Stimulated activated CD4-positive, alpha-beta T cell treated with anti-CD3 and anti-CD28 coated beads, Interleukin-1b, Interleukin-23, amount 100 ng/mL, for 4 hours (primary cell): Measurements from ENCODE around the gene NACA2.
A peak's percentile ranks its signal among the peaks of the same experiment; 100 is the strongest.
"Not testable (repeated sequence)": the region's sequence is repeated elsewhere in the genome, so short reads cannot be mapped to it uniquely, and the experiment has no call there.

Source experiments
- DNase-seq, 2 donors: peaks; one replicate each; pipeline ENCODE4 v3.0.0-alpha.2; 2020; ENCODE audit warnings: low read depth in 2 of 2

NACA2 gene

DNA sequence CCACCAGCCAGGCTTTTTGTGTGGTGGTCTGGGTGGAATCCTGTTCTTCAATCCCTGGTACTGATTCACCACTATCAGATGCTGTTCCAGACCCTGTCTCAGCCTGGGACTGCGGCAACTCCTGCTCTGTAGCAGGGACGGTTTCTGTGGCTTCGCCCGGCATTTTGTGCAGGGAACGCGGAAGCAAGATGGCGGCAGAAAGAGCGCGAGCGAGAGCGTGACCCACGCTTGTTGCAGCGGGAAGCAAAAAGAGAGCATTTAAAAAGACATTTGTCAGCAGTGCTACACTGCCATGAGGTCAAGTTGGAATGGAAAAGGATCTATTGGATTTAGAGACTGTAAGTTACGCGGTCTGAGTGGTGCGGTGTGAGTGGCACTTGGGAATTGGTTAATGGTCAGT lies at the start of gene NACA2:
Gene NACA2, minus strand, starts transcription at position 202 of the 400 bp plus-strand sequence. Its CDS starts 39 bp downstream, at position 163.
- no peak for DNase-seq

- no peak for DNase-seq
Measured at GRCh38 chr17:61639818-61640217, 48.8 kb upstream of the NACA2 start.

- DNase-seq = no peak
Measured at GRCh38 chr17:61638087-61638486, 47.1 kb upstream of the NACA2 start.

DNA sequence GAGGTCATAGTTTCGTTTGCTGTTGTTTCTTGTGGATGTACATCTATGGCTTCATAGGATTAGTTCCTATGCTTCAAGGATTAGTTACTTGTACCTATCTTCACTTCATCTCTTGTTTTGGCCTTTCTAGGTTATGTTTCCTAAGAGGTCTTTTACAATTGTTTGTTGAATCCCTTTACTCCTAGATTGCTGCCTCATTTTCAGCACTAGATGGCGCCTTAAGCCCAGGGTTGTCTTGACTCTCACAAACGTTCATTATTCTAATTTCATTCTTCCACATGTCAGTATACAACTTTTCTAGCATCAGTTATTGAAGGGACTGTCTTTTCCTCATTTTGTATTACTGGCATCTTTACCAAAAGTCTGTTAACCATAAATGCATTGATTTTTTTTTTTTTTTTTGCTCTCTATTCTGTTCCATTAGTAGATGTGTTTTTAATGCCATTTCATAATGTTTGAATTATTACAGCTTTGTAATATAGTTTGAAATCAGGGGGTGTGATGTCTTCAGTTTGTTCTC lies 45.0 kb upstream of the NACA2 start:
- DNase-seq = peak in 1 of 2 donors; percentile 27

DNA sequence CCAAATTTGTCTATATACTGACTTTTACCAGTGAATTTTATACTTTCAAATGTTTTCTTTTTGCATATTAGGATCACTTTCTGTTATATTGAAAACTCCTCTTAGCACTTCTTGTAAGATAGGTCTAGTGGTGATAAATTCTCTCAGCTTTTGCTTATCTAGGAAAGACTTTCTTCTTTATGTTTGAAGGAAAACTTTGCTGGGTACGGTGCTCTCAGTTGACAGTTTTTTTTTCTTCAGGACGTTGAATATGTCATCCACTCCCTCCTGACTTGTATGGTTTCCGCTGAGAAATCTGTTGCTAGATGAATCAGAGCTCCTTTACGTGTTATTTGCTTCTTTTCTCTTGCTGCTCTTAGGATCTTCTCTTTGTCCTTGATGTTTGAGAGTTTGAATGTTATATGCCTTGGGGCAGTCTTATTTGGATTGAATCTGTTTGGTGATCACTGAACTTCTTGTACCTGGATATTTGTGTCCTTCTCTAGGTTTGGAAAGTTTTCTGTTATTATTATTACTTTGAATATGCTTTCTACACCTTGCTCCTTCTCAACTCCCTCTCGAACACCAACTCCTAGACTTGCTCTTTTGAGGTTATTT lies 44.0 kb upstream of the NACA2 start:
- no peak for DNase-seq

DNA sequence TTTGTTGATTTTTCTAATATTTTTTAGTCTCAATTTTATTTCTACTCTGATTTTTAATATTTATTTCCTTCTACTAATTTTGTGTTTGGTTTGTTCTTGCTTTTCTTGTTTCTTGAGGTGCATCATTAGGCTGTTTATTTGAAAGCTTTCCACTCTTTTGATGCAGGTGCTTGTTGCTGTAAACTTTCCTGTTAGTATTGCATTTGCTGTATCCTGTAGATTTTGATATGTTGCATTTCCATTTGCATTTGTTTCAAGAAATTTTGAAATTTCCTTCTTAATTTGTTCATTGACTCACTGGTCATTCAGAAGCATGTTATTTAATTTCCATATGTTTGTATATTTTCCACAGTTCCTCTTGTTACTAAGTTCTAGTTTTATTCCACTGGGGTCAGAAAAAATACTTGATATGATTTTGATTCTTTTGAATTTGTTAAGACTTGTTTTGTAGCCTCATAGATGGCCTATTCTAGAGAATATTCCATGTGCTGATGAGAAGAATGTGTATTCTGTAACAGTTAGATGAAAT lies 43.1 kb upstream of the NACA2 start:
- DNase-seq = no peak

DNA sequence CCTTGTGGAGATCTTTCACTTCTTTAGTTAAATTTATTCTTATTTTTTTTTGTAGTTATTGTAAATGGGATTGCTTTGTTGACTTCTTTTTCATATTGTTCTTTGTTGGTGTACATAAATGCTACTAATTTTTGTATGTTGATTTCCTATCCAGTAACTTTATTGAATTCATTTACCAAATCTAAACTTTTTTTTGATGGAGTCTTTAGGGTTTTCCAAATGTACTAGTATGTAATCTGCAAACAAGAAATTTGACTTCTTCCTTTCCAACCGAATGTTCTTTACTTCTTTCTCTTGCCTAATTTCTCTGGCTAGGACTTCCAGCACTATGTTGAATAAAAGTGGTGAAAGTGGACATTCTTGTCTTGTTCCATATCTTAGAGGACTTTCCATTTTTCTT lies 41.8 kb upstream of the NACA2 start:
- no peak for DNase-seq

DNA sequence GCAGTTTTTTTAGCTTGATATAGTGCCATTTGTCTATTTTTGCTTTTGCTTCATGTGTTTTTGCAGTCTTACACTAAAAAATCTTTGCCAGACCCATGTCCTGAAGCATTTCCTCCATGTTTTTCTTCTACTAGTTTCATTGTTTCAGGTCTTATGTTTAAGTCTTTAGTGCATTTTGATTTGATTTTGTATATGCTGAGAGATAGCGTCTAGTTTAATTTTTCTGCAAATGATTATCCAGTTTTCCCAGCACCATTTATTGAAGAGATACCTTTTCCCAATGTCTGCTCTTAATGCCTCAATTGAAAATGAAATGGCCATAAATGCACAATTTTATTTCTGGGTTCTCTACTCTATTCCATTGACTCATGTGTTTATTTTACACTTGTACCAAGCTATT lies 40.8 kb upstream of the NACA2 start:
- no peak for DNase-seq

DNA sequence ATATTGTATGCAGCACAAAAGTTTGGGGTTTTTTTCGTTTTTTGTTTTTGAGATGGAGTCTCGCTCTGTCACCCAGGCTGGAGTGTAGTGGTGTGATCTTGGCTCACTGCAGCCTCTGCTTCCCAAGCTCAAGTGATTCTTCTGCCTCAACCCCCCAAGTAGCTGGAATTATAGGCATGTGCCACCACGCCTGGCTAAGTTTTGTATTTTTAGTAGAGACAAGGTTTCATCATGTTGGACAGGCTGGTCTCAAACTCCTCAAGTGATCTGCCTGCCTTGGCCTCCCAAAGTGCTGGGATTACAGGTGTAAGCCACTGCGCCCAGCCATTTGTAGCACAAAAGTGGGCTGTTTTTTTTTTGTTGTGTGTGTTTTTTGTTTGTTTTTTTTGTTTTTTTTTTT lies 37.1 kb upstream of the NACA2 start:
- DNase-seq = not testable (repeated sequence)

GRCh38 chr17:61627658-61628057 lies 36.6 kb upstream of the NACA2 start:
- DNase-seq = no peak

- no peak for DNase-seq
Measured at GRCh38 chr17:61627125-61627524, 36.1 kb upstream of the NACA2 start.

DNA sequence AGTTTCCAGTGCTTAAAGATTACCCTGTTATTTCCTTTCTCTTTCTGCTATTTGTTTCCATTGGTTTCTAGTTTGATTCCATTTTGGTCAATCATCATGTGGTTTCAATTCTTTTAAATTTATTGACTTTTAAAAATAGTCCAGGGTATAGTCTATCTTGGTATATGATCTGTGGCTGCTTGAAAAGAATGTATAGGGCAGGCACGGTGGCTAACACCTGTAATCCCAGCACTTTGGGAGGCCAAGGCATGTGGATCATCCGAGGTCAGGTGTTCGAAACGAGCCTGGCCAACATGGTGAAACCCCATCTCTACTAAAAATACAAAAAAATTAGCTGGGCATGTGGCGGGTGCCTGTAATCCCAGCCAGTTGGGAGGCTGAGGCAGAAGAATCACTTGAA lies 34.5 kb upstream of the NACA2 start:
- DNase-seq = no peak

DNA sequence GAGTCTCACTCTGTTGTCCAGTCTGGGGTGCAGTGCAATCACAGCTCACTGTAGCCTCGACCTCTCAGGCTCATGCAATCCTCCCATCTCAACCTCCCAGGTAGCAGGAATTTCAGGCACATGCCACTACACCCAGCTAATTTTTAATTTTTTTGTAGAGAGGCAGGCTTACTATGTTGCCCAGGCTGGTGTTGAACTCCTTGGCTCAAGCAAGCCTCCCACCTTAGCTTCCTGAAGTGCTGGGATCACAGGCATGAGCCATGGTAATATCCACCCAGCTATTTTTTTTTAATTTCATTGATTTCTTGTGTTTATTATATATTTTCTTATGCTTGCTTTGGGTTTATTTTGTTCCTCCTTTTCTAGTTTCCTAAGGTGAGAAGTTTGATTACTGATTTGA lies 33.9 kb upstream of the NACA2 start:
- DNase-seq = no peak

- no peak for DNase-seq
Measured at GRCh38 chr17:61621317-61621716, 30.3 kb upstream of the NACA2 start.

GRCh38 chr17:61619953-61620352 lies 28.9 kb upstream of the NACA2 start:
- no peak for DNase-seq

- no peak for DNase-seq
Measured at GRCh38 chr17:61619493-61619892, 28.5 kb upstream of the NACA2 start.

DNA sequence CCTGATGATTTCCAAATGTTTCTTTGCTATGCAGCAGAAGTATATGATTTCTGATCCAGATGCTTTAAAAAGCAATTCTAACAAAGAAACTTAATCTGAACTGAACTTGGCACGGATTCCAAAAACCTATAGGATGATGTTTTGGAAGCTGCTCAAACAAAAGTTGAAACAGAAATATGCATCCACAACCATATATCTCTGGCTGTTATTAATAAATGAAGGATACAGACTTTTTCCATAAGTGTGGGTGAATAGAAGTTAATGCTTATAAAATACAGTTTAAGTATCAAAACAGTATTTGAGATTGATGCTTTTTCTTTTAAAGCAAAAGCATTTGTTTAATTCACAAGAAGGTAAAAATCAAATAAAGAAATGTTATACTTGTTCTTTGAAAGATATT lies 27.9 kb upstream of the NACA2 start:
- no peak for DNase-seq

DNA sequence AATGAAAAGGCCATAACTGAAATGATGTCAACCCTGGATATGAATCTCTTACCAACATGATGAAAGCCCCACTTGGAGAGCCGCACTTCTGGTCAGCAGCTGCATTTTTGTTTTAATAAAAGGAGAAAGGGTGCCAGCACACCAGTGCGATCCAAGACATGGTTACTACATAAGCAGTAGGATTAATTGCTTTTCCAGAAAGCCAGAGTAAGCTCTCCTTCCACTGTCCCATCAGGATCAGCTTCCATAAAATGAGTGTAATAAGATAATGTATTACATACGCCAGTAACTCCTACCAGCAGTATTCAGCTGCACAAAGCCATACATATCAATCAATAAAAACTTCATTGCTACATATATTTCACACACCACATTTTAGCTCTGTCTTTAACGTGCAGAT lies 26.3 kb upstream of the NACA2 start:
- no peak for DNase-seq

- DNase-seq = no peak
Measured at GRCh38 chr17:61616783-61617182, 25.8 kb upstream of the NACA2 start.

- DNase-seq = no peak
Measured at GRCh38 chr17:61614219-61614618, 23.2 kb upstream of the NACA2 start.

GRCh38 chr17:61611323-61611722 lies 20.3 kb upstream of the NACA2 start:
- DNase-seq = no peak

DNA sequence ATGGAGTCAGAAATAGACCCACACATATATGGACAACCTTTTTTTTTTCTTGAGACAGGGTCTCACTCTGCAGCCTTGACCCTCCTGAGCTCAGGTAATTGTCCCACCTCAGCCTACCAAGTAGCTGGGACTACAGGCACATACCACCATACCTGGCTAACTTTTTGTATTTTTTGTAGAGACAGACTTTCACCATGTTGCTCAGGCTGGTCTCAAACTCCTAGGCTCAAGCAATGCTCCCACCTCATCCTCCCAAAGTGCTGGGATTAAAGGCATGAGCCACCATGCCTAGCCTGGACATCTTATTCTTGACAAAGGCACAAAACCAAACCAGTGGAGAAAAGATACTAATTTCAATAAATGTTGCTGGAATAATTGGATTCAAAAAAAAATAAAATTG lies 14.7 kb upstream of the NACA2 start:
- no peak for DNase-seq

DNA sequence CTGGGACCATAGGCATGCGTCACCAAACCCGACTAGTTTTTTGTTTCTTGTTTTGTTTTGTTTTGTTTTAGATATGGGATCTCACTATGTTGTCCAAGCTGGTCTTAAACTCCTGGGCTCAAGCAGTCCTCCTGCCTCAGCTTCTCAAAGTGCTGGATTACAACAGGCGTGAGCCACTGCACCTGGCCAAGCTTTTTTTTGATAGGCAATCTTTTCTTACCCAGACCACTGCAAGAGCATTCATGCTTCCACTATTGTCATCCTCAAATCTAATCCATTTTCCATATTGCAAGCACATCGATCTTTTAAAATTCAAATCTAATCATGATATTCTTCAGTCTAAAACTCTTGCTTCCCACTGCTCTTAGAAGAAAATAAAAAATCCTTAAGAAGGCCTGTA lies 10.3 kb upstream of the NACA2 start:
- DNase-seq = no peak

- DNase-seq = no peak
Measured at GRCh38 chr17:61600621-61601020, 9.6 kb upstream of the NACA2 start.
